CD4-positive, alpha-beta memory T cell (primary cell): ENCODE data around the gene LIX1. TPM values are rescaled to one million over a fixed set of nuclear protein-coding genes. Genes with fewer than 3 reads are reported as not detected.
A peak's percentile ranks its signal among the peaks of the same experiment; 100 is the strongest.
"Not testable (repeated sequence)": the region's sequence is repeated elsewhere in the genome, so short reads cannot be mapped to it uniquely, and the experiment has no call there.

Experiments
- CTCF ChIA-PET: fragments of 350-600 bp; sonication (Branson Sonifier 250); formaldehyde crosslinking; loops from one replicate; lab custom pipeline; 2021; ENCODE audit warnings: inconsistent platforms; ENCODE audit not compliant: partially characterized antibody; lab: Charles Lee
- POLR2A ChIA-PET: fragments of 350-600 bp; sonication (Branson Sonifier 250); formaldehyde crosslinking; loops from one replicate; lab custom pipeline; 2021; ENCODE audit not compliant: partially characterized antibody; lab: Charles Lee
- DNase-seq, 5 donors: peaks; one replicate each; pipeline versions ENCODE4 v3.0.0 to v3.0.0-alpha.2; 2020 to 2022; ENCODE audit warnings: mixed read lengths in 1 of 5
- H3K27ac ChIP-seq: one replicate; pipeline ENCODE4 v1.7.0; 2013; ENCODE audit warnings: low read depth, low read length
- H3K27me3 ChIP-seq: 2 replicates; pipeline ENCODE4 v1.7.0; 2013; ENCODE audit warnings: mild to moderate bottlenecking, low read length, moderate library complexity; ENCODE audit not compliant: insufficient read depth
- H3K36me3 ChIP-seq: 2 replicates; pipeline ENCODE4 v1.7.0; 2013; ENCODE audit warnings: mild to moderate bottlenecking, low read length, moderate library complexity; ENCODE audit not compliant: insufficient read depth
- H3K4me1 ChIP-seq: 2 replicates; pipeline ENCODE4 v1.7.0; 2013; ENCODE audit warnings: mild to moderate bottlenecking, low read length, moderate library complexity; ENCODE audit not compliant: insufficient read depth
- H3K4me3 ChIP-seq, 2 donors: one replicate each; pipeline ENCODE4 v1.7.0; 2013; ENCODE audit warnings: low read length in 2 of 2, mild to moderate bottlenecking in 1 of 2
- H3K9me3 ChIP-seq, 2 donors: one replicate each; pipeline ENCODE4 v1.7.0; 2013; ENCODE audit warnings: low read length in 2 of 2, control low read depth in 1 of 2; ENCODE audit not compliant: control insufficient read depth in 1 of 2
- H3K27ac Mint-ChIP-seq, 7 donors: one replicate each; pipeline ENCODE4 v1.8.0; 2020 to 2021; ENCODE audit warnings: mixed read lengths in 7 of 7, mild to moderate bottlenecking in 6 of 7, inconsistent platforms in 3 of 7, moderate library complexity in 3 of 7
- H3K27me3 Mint-ChIP-seq, 2 donors: one replicate each; pipeline ENCODE4 v1.8.0; 2020 to 2021; ENCODE audit warnings: mixed read lengths in 2 of 2
- H3K36me3 Mint-ChIP-seq, 2 donors: one replicate each; pipeline ENCODE4 v1.8.0; 2020 to 2021; ENCODE audit warnings: mixed read lengths in 2 of 2, inconsistent platforms in 1 of 2, mild to moderate bottlenecking in 1 of 2
- H3K4me1 Mint-ChIP-seq, 4 donors: one replicate each; pipeline ENCODE4 v1.8.0; 2020 to 2021; ENCODE audit warnings: mixed read lengths in 4 of 4, mild to moderate bottlenecking in 1 of 4
- H3K4me3 Mint-ChIP-seq, 8 donors: one replicate each; pipeline ENCODE4 v1.8.0; 2020 to 2021; ENCODE audit warnings: mixed read lengths in 8 of 8, mild to moderate bottlenecking in 7 of 8, moderate library complexity in 6 of 8, inconsistent platforms in 3 of 8
- H3K9me3 Mint-ChIP-seq, 8 donors: one replicate each; pipeline ENCODE4 v1.8.0; 2020 to 2021; ENCODE audit warnings: mixed read lengths in 8 of 8, mild to moderate bottlenecking in 5 of 8, inconsistent platforms in 3 of 8, moderate library complexity in 1 of 8
- intact Hi-C: fragments of 100-400 bp; cut with micrococcal nuclease; formaldehyde crosslinking; loops from one replicate; pipeline ENCODE4 v1.15.1; 2023
- polyA plus RNA-seq, 2 donors: library from polyadenylated mRNA; unstranded; fragments of 300-500 nt; fragmentation: Illumina TruSeq; gene quantifications; one replicate each; pipeline ENCODE4 v1.2.3, GENCODE V29; 2021
- total RNA-seq, 2 experiments: library from RNA; stranded (reverse); gene quantifications; one replicate each; pipeline ENCODE4 v1.2.3, GENCODE V29; 2021

The LIX1 gene
- total and polyA plus RNA-seq, 4 experiments from 2014 or later, result not detected

GRCh38 chr5:97149709-97150108 lies 7.3 kb upstream of the LIX1 start:
- H3K36me3 ChIP-seq, result no peaks in the 10 kb centered on the region
- intact Hi-C loops, result no loop called here
- no peaks in the 10 kb centered on the region for H3K9me3 ChIP-seq
- POLR2A ChIA-PET, result no interaction called here
- H3K27ac ChIP-seq, result no peak overlapping the region
- H3K4me3 Mint-ChIP-seq, result no peak overlapping the region
- H3K36me3 Mint-ChIP-seq, result no peaks in the 10 kb centered on the region
- no peak overlapping the region for H3K27ac Mint-ChIP-seq
- H3K4me1 Mint-ChIP-seq, result no peaks in the 10 kb centered on the region
- H3K9me3 Mint-ChIP-seq, result peaks cover 0 to under 1% (median 0%) of the 10 kb centered on the region in 8 donors
- H3K4me3 ChIP-seq, result no peak overlapping the region
- no peak for DNase-seq
- no peaks in the 10 kb centered on the region for H3K27me3 ChIP-seq
- no peaks in the 10 kb centered on the region for H3K27me3 Mint-ChIP-seq
- CTCF ChIA-PET, result interaction anchor here (1.5 to 2.5 kb wide), 2 partner anchors 9 to 12 kb away, joined by 6 to 11 read pairs; no protein-coding TSS in a partner anchor
- H3K4me1 ChIP-seq, result no peaks in the 10 kb centered on the region

GRCh38 chr5:97148288-97148687 lies 5.9 kb upstream of the LIX1 start:
- peak overlapping the region in 1 of 7 donors; percentile 5 for H3K27ac Mint-ChIP-seq
- H3K9me3 Mint-ChIP-seq, result no peaks in the 10 kb centered on the region
- intact Hi-C loops, result no loop called here
- no peak overlapping the region for H3K27ac ChIP-seq
- H3K9me3 ChIP-seq, result no peaks in the 10 kb centered on the region
- CTCF ChIA-PET, result interaction anchor here (0.8 to 2.5 kb wide), 2 partner anchors 13 to 279 kb away, joined by 3 to 11 read pairs; no protein-coding TSS in a partner anchor
- no peaks in the 10 kb centered on the region for H3K27me3 Mint-ChIP-seq
- H3K4me3 Mint-ChIP-seq, result no peak overlapping the region
- POLR2A ChIA-PET, result no interaction called here
- H3K27me3 ChIP-seq, result no peaks in the 10 kb centered on the region
- DNase-seq, result no peak
- H3K4me1 Mint-ChIP-seq, result no peaks in the 10 kb centered on the region
- no peaks in the 10 kb centered on the region for H3K36me3 Mint-ChIP-seq
- no peak overlapping the region for H3K4me3 ChIP-seq
- no peaks in the 10 kb centered on the region for H3K36me3 ChIP-seq
- no peaks in the 10 kb centered on the region for H3K4me1 ChIP-seq

GRCh38 chr5:97143704-97144103 lies 1.3 kb upstream of the LIX1 start:
- no peaks in the 10 kb centered on the region for H3K36me3 Mint-ChIP-seq
- H3K27ac Mint-ChIP-seq, result no peak overlapping the region
- no peaks in the 10 kb centered on the region for H3K9me3 ChIP-seq
- no peak overlapping the region for H3K4me3 ChIP-seq
- intact Hi-C loops, result no loop called here
- no peaks in the 10 kb centered on the region for H3K27me3 ChIP-seq
- no peak overlapping the region for H3K27ac ChIP-seq
- H3K36me3 ChIP-seq, result no peaks in the 10 kb centered on the region
- no peak for DNase-seq
- H3K9me3 Mint-ChIP-seq, result no peaks in the 10 kb centered on the region
- H3K4me3 Mint-ChIP-seq, result no peak overlapping the region
- POLR2A ChIA-PET, result no interaction called here
- no peaks in the 10 kb centered on the region for H3K4me1 ChIP-seq
- CTCF ChIA-PET, result interaction anchor here (2.1 to 2.8 kb wide), 2 partner anchors 19 to 275 kb away, joined by 9 to 27 read pairs; no protein-coding TSS in a partner anchor
- H3K27me3 Mint-ChIP-seq, result peaks cover 5 to 15% of the 10 kb centered on the region in 2 donors
- H3K4me1 Mint-ChIP-seq, result no peaks in the 10 kb centered on the region

- H3K4me3 ChIP-seq, result no peak overlapping the region
- DNase-seq, result no peak
- ChIA-PET CTCF (interaction anchor here (1.5 to 2.8 kb wide), 4 partner anchors 20 to 527 kb away, joined by 3 to 27 read pairs (median 4); partner anchors contain the start of gene ERAP2), POLR2A (no interaction called here)
- Mint-ChIP-seq H3K4me3 (no peak overlapping the region), H3K4me1 (no peaks in the 10 kb centered on the region), H3K36me3 (no peaks in the 10 kb centered on the region), H3K27ac (no peak overlapping the region), H3K27me3 (peaks cover 5 to 15% of the 10 kb centered on the region in 2 donors), H3K9me3 (no peaks in the 10 kb centered on the region)
- no peaks in the 10 kb centered on the region for H3K27me3 ChIP-seq
- H3K9me3 ChIP-seq, result no peaks in the 10 kb centered on the region
- intact Hi-C loops, result no loop called here
- no peaks in the 10 kb centered on the region for H3K36me3 ChIP-seq
- H3K27ac ChIP-seq, result no peak overlapping the region
- H3K4me1 ChIP-seq, result no peaks in the 10 kb centered on the region
Measured at GRCh38 chr5:97141539-97141938, 872 bp downstream of the LIX1 start.

- Mint-ChIP-seq H3K4me1 (no peaks in the 10 kb centered on the region), H3K36me3 (no peaks in the 10 kb centered on the region), H3K27me3 (peaks cover 5 to 15% of the 10 kb centered on the region in 2 donors), H3K27ac (no peak overlapping the region), H3K4me3 (no peak overlapping the region), H3K9me3 (no peaks in the 10 kb centered on the region)
- H3K27me3 ChIP-seq, result no peaks in the 10 kb centered on the region
- H3K4me1 ChIP-seq, result no peaks in the 10 kb centered on the region
- no peak overlapping the region for H3K4me3 ChIP-seq
- POLR2A ChIA-PET, result interaction anchor here (0.6 kb wide), 1 partner anchor 351 kb away, joined by 4 read pairs; no protein-coding TSS in a partner anchor
- CTCF ChIA-PET, result interaction anchor here (1.6 to 2.8 kb wide), 2 partner anchors 21 to 273 kb away, joined by 4 to 27 read pairs; no protein-coding TSS in a partner anchor
- no peaks in the 10 kb centered on the region for H3K36me3 ChIP-seq
- no peak overlapping the region for H3K27ac ChIP-seq
- intact Hi-C loops, result no loop called here
- H3K9me3 ChIP-seq, result no peaks in the 10 kb centered on the region
- no peak for DNase-seq
Measured at GRCh38 chr5:97141031-97141430, 1.4 kb downstream of the LIX1 start.

- H3K4me1 Mint-ChIP-seq, H3K4me3 ChIP-seq, H3K9me3 Mint-ChIP-seq, H3K27me3 ChIP-seq, intact Hi-C loops, H3K9me3 ChIP-seq, H3K4me1 ChIP-seq, H3K36me3 ChIP-seq, DNase-seq, H3K27ac ChIP-seq, H3K36me3 Mint-ChIP-seq, H3K4me3 Mint-ChIP-seq, H3K27ac Mint-ChIP-seq: not testable (repeated sequence)
- ChIA-PET CTCF (interaction anchor here (1.4 to 1.6 kb wide), 2 partner anchors 21 to 272 kb away, joined by 4 to 6 read pairs; no protein-coding TSS in a partner anchor), POLR2A (interaction anchor here (0.6 to 1.1 kb wide), 2 partner anchors 12 to 350 kb away, joined by 4 read pairs; no protein-coding TSS in a partner anchor)
- H3K27me3 Mint-ChIP-seq, result peaks cover 7 to 15% of the 10 kb centered on the region in 2 donors
Measured at GRCh38 chr5:97140250-97140649, 2.2 kb downstream of the LIX1 start.

GRCh38 chr5:97136475-97136874 lies 5.9 kb downstream of the LIX1 start:
- H3K27ac Mint-ChIP-seq, result no peak overlapping the region
- ChIA-PET CTCF (no interaction called here), POLR2A (no interaction called here)
- Histone ChIP-seq H3K9me3 (no peaks in the 10 kb centered on the region), H3K27me3 (no peaks in the 10 kb centered on the region), H3K27ac (no peak overlapping the region), H3K36me3 (no peaks in the 10 kb centered on the region), H3K4me1 (no peaks in the 10 kb centered on the region), H3K4me3 (no peak overlapping the region)
- H3K4me3 Mint-ChIP-seq, result no peak overlapping the region
- no peak for DNase-seq
- H3K36me3 Mint-ChIP-seq, result no peaks in the 10 kb centered on the region
- peaks cover 5 to 12% of the 10 kb centered on the region in 2 donors for H3K27me3 Mint-ChIP-seq
- intact Hi-C loops, result no loop called here
- H3K9me3 Mint-ChIP-seq, result no peaks in the 10 kb centered on the region
- H3K4me1 Mint-ChIP-seq, result peaks cover 0 to 6% (median under 1%) of the 10 kb centered on the region in 4 donors
